Brain microvascular endothelial cell (primary cell): ENCODE results near the gene MEAF6.
"Not testable (repeated sequence)": the region's sequence is repeated elsewhere in the genome, so short reads cannot be mapped to it uniquely, and the experiment has no call there.

ENCODE experiments used
- DNase-seq: peaks from one replicate; pipeline ENCODE4 v3.0.0-alpha.2; 2020
- H3K27ac ChIP-seq: fragments of 250-450 bp; sonication (Bioruptor Pico); 2 replicates; pipeline ENCODE4 v1.5.1; 2020; ENCODE audit warnings: mild to moderate bottlenecking, moderate library complexity
- H3K27me3 ChIP-seq: fragments of 250-450 bp; sonication (Bioruptor Pico); replicated peaks from 2 replicates; pipeline ENCODE4 v1.5.1; 2020; ENCODE audit warnings: mild to moderate bottlenecking
- H3K36me3 ChIP-seq: fragments of 250-450 bp; sonication (Bioruptor Pico); replicated peaks from 2 replicates; pipeline ENCODE4 v1.5.1; 2020; ENCODE audit warnings: mild to moderate bottlenecking
- H3K4me3 ChIP-seq: 2 replicates; pipeline ENCODE4 v1.5.1; 2011; ENCODE audit warnings: low read depth, mild to moderate bottlenecking, control low read depth, low read length, moderate library complexity
- in situ Hi-C: cut with HindIII; loops from 2 replicates; pipeline ENCODE4 v1.10.0; 2017; ENCODE audit warnings: low sequenced_read_pairs, low pct_ligation_motif_present
- TF ChIP-seq, protein P1 (sequence below): IDR thresholded peaks from 2 replicates; pipeline ENCODE4 v1.5.1; 2011; ENCODE audit warnings: low read depth, mild to moderate bottlenecking, moderate library complexity, low read length, control low read depth, inconsistent platforms; ENCODE audit errors: missing control alignments

Gene MEAF6

DNA sequence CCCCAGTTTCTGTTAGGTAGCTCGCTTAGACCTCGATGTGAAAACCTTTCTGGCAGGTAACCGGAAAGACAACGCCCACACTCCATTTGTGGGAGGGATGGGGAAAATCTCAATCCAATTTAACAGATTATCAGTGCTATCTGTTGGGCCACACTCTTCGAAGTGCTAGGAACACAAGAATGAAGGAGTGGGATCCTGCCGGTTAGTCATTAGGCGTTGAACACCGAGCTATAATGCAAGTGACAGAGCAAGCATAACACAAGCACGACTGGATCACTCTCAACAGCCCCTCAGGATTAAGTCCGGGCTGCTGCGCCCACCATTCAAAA lies 39.0 kb upstream of the MEAF6 start:
- no peak for DNase-seq
- in situ Hi-C loops: no loop called here
- peaks cover 2% of the 10 kb centered on the region for H3K36me3 ChIP-seq

DNA sequence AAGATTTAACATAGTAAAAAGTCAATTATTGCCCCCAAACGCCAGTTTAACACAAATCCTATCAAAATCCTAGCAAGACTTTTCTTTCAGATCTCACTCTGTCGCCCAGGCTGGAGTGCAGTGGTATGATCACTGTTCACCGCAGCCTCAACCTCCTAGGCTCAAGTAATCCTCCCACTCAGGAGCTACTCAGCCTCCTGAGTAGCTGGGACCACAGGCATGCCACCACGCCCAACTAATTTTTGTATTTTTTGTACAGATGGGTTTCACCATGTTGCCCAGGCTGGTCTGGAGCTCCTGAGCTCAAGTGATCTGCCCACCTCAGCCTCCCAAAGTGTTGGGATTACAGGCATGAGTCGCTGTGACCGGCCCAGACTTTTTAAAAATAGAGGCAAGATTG lies 34.8 kb upstream of the MEAF6 start:
- H3K4me3 ChIP-seq: no peak overlapping the region
- DNase-seq: no peak
- H3K36me3 ChIP-seq: peaks cover 18% of the 10 kb centered on the region
- TF ChIP-seq, protein P1, sequence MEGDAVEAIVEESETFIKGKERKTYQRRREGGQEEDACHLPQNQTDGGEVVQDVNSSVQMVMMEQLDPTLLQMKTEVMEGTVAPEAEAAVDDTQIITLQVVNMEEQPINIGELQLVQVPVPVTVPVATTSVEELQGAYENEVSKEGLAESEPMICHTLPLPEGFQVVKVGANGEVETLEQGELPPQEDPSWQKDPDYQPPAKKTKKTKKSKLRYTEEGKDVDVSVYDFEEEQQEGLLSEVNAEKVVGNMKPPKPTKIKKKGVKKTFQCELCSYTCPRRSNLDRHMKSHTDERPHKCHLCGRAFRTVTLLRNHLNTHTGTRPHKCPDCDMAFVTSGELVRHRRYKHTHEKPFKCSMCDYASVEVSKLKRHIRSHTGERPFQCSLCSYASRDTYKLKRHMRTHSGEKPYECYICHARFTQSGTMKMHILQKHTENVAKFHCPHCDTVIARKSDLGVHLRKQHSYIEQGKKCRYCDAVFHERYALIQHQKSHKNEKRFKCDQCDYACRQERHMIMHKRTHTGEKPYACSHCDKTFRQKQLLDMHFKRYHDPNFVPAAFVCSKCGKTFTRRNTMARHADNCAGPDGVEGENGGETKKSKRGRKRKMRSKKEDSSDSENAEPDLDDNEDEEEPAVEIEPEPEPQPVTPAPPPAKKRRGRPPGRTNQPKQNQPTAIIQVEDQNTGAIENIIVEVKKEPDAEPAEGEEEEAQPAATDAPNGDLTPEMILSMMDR: no peak
- H3K27ac ChIP-seq: no peak overlapping the region
- H3K27me3 ChIP-seq: no peaks in the 10 kb centered on the region
- in situ Hi-C loops: no loop called here

More for the DNA sequence above, 39.0 kb upstream of the MEAF6 start:
- TF ChIP-seq, protein P1: no peak
- Histone ChIP-seq H3K4me3 (peak overlapping the region; percentile 97), H3K27ac (peak overlapping the region; percentile 79), H3K27me3 (no peaks in the 10 kb centered on the region)

DNA sequence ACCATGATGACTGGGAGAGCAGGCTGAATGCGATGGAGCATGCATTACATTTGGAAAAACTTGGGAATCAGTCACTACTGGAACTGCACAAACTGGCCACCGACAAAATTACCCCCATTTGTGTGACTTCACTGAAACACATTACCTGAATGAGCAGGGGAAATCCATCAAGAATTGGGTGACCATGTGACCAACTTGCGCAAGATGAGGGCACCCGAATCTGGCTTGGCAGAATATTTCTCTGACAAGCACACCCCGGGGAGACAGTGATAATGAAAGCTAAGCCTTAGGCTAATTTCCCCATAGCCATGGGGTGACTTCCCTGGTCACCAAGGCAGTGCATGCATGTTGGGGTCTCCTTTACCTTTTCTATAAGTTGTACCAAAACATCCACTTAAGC lies 30.5 kb upstream of the MEAF6 start:
- TF ChIP-seq, protein P1: no peak
- in situ Hi-C loops: no loop called here
- peaks cover 24% of the 10 kb centered on the region for H3K36me3 ChIP-seq
- H3K4me3 ChIP-seq: no peak overlapping the region
- no peak for DNase-seq
- H3K27ac ChIP-seq: no peak overlapping the region
- no peaks in the 10 kb centered on the region for H3K27me3 ChIP-seq

DNA sequence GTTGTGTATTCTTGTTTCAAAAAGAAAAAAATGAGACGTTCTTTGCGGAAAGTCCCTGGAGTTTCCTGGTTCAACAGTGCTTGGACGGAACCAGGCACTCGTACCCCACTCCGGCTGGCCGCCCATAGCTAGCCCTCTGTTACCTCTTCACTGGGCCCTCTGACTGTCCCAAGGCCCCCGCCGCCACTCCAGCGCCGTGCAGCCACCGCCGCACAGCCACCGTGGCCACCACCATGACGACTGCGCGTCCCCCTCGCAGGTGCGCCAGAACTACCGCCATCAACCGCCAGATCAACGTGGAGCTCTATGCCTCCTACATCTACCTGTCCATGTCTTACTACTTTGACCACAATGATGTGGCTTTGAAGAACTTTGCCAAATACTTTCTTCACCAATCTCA lies 30.0 kb upstream of the MEAF6 start:
- Histone ChIP-seq H3K27me3 (no peaks in the 10 kb centered on the region), H3K36me3 (peaks cover 26% of the 10 kb centered on the region), H3K4me3 (no peak overlapping the region), H3K27ac (no peak overlapping the region)
- no peak for DNase-seq
- in situ Hi-C loops: no loop called here
- TF ChIP-seq, protein P1: no peak

DNA sequence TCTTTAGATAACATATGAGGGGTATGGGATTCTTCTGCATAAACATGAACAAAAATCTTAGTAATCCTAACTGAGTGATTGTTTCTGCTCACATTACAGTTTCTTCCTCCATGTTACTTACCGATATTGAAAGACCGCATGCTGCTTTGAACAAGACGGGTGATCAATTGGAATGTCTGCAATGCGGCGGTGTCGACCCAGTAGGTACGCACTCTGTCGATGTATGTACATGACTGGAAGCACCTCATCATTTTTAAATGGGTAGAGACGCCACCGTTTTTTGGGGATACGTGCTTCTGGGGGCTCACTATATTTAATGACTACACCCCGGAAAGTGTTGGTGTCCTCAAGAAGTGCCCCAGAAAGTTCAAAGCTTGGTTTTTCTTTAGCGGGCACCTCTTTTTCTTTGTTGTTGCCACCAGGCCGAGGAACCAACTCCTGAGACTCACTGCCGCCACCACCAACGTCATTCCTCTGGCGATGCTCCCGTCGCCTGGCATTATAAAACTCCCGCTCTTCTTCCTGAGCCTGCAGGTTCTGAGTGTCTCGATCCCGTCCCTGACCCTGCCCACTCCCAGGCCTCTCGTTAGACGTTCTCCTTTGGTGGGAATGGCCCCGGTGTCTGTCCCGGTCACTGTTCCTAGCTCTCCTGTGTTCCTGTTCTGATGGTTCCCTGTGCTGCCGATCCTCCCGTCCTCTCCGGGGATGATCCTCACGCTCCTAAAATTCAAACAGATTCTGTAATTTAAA lies 25.6 kb upstream of the MEAF6 start:
- TF ChIP-seq, protein P1: no peak
- DNase-seq: no peak
- no peak overlapping the region for H3K4me3 ChIP-seq
- in situ Hi-C loops: no loop called here
- H3K27me3 ChIP-seq: no peaks in the 10 kb centered on the region
- no peak overlapping the region for H3K27ac ChIP-seq
- peaks cover 31% of the 10 kb centered on the region for H3K36me3 ChIP-seq

DNA sequence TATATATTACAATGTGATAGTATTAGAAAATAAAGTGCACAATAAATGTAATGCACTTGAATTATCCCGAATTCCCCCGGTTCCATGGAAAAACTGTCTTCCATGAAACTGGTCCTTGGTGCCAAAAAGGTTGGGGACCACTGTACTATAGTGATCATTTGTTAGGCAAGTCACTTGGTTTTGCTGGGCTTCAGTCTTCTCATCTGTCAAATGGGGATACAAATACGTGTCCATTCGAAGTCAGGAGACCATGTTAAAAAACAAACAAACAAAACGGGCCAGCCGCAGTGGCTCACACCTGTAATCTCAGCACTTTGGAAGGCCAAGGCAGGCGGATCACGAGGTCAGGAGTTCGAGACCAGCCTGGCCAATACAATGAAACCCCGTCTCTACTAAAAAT lies 24.6 kb upstream of the MEAF6 start:
- H3K27me3 ChIP-seq, in situ Hi-C loops, H3K4me3 ChIP-seq, DNase-seq, H3K27ac ChIP-seq: not testable (repeated sequence)
- H3K36me3 ChIP-seq: peaks cover 31% of the 10 kb centered on the region
